H9 (cell line): ENCODE measurements around the gene SIPA1. TPM values are rescaled to one million over a fixed set of nuclear protein-coding genes. Genes with fewer than 3 reads are reported as not detected.

Experiments used
- DNase-seq: peaks from one replicate; pipeline ENCODE4 v3.0.0-alpha.2; 2017
- H2AFZ ChIP-seq: one replicate; pipeline ENCODE4 v1.6.1; 2013; ENCODE audit warnings: mild to moderate bottlenecking, low read length, control low read depth, moderate library complexity
- H2AK5ac ChIP-seq: 2 replicates; pipeline ENCODE4 v1.6.1; 2013; ENCODE audit warnings: low read length, control low read depth, mixed read lengths; ENCODE audit not compliant: insufficient read length
- H2BK120ac ChIP-seq: one replicate; pipeline ENCODE4 v1.6.1; 2013; ENCODE audit warnings: low read depth, mild to moderate bottlenecking, low read length, control low read depth, inconsistent platforms; ENCODE audit not compliant: poor library complexity, severe bottlenecking
- H2BK12ac ChIP-seq: 2 replicates; pipeline ENCODE4 v1.6.1; 2013; ENCODE audit warnings: low read length, control low read depth, mixed read lengths, low read depth; ENCODE audit not compliant: insufficient read length
- H2BK15ac ChIP-seq: 2 replicates; pipeline ENCODE4 v1.6.1; 2013; ENCODE audit warnings: low read depth, low read length, control low read depth
- H2BK20ac ChIP-seq: one replicate; pipeline ENCODE4 v1.6.1; 2013; ENCODE audit warnings: low read depth, mild to moderate bottlenecking, low read length, control low read depth, inconsistent platforms; ENCODE audit not compliant: poor library complexity, severe bottlenecking
- H2BK5ac ChIP-seq: 2 replicates; pipeline ENCODE4 v1.6.1; 2013; ENCODE audit warnings: low read length, control low read depth, mixed read lengths; ENCODE audit not compliant: insufficient read length
- H3K14ac ChIP-seq: 2 replicates; pipeline ENCODE4 v1.6.1; 2013; ENCODE audit warnings: low read length, control low read depth; ENCODE audit not compliant: insufficient read depth
- H3K18ac ChIP-seq: 2 replicates; pipeline ENCODE4 v1.6.1; 2013; ENCODE audit warnings: low read depth, mild to moderate bottlenecking, mixed read lengths, low read length, control low read depth; ENCODE audit not compliant: insufficient read length
- H3K23ac ChIP-seq: 2 replicates; pipeline ENCODE4 v1.6.1; 2013; ENCODE audit warnings: low read length, control low read depth, mixed read lengths, low read depth; ENCODE audit not compliant: insufficient read length
- H3K23me2 ChIP-seq: 2 replicates; pipeline ENCODE4 v1.6.1; 2013; ENCODE audit warnings: low read depth, mild to moderate bottlenecking, mixed read lengths, low read length, control low read depth; ENCODE audit not compliant: insufficient read length, poor library complexity, severe bottlenecking
- H3K27ac ChIP-seq: 2 replicates; pipeline ENCODE4 v1.5.1; 2013; ENCODE audit warnings: low read length, control low read depth, mixed read lengths, low read depth; ENCODE audit not compliant: insufficient read length
- H3K27me3 ChIP-seq: 2 replicates; pipeline ENCODE4 v1.6.1; 2013; ENCODE audit warnings: low read length, control low read depth, inconsistent platforms; ENCODE audit not compliant: insufficient read depth
- H3K4ac ChIP-seq: 2 replicates; pipeline ENCODE4 v1.6.1; 2013; ENCODE audit warnings: low read depth, mild to moderate bottlenecking, control low read depth, inconsistent platforms, low read length, moderate library complexity
- H3K4me1 ChIP-seq: 2 replicates; pipeline ENCODE4 v1.6.1; 2013; ENCODE audit warnings: low read length, control low read depth, inconsistent platforms; ENCODE audit not compliant: insufficient read depth
- H3K4me2 ChIP-seq: 2 replicates; pipeline ENCODE4 v1.6.1; 2013; ENCODE audit warnings: low read length, control low read depth, mixed read lengths; ENCODE audit not compliant: insufficient read length, insufficient read depth
- H3K56ac ChIP-seq: 2 replicates; pipeline ENCODE4 v1.6.1; 2013; ENCODE audit warnings: low read depth, mild to moderate bottlenecking, mixed read lengths, low read length, control low read depth; ENCODE audit not compliant: insufficient read length
- H3K79me1 ChIP-seq: 2 replicates; pipeline ENCODE4 v1.6.1; 2013; ENCODE audit warnings: low read depth, mild to moderate bottlenecking, moderate library complexity, low read length, control low read depth, inconsistent platforms; ENCODE audit not compliant: insufficient read depth, poor library complexity, severe bottlenecking
- H3K79me2 ChIP-seq: 2 replicates; pipeline ENCODE4 v1.6.1; 2013; ENCODE audit warnings: low read length, control low read depth, inconsistent platforms; ENCODE audit not compliant: insufficient read depth
- H3K9ac ChIP-seq: 2 replicates; pipeline ENCODE4 v1.6.1; 2013; ENCODE audit warnings: low read length, control low read depth, mixed read lengths; ENCODE audit not compliant: insufficient read length; ENCODE audit errors: extremely low read depth
- H3K9me3 ChIP-seq: one replicate; pipeline ENCODE4 v1.6.1; 2013; ENCODE audit warnings: low read depth, low read length, inconsistent platforms; ENCODE audit not compliant: control insufficient read depth
- H3T11ph ChIP-seq: one replicate; pipeline ENCODE4 v1.6.1; 2013; ENCODE audit warnings: mild to moderate bottlenecking, low read length, control low read depth, inconsistent platforms
- H4K20me1 ChIP-seq: one replicate; pipeline ENCODE4 v1.6.1; 2013; ENCODE audit not compliant: control insufficient read depth, insufficient read length, insufficient read depth
- H4K5ac ChIP-seq: 2 replicates; pipeline ENCODE4 v1.6.1; 2013; ENCODE audit warnings: low read depth, mild to moderate bottlenecking, mixed read lengths, low read length, control low read depth; ENCODE audit not compliant: insufficient read length
- H4K8ac ChIP-seq: replicated peaks from 2 replicates; pipeline ENCODE4 v1.6.1; 2013; ENCODE audit warnings: low read length, control low read depth, mixed read lengths, low read depth; ENCODE audit not compliant: insufficient read length
- H4K91ac ChIP-seq: 2 replicates; pipeline ENCODE4 v1.6.1; 2013; ENCODE audit warnings: low read depth, mild to moderate bottlenecking, moderate library complexity, mixed read lengths, low read length, control low read depth; ENCODE audit not compliant: insufficient read length
- H3K27ac Mint-ChIP-seq, 3 experiments: 2 replicates in 2 of 3; 3 replicates in 1 of 3; pipeline ENCODE4 v1.8.0; 2020 to 2021; ENCODE audit warnings: mixed read lengths in 3 of 3, mild to moderate bottlenecking in 1 of 3, moderate library complexity in 1 of 3
- H3K27me3 Mint-ChIP-seq: 2 replicates; pipeline ENCODE4 v1.8.0; 2021; ENCODE audit warnings: low read depth, mild to moderate bottlenecking, moderate library complexity, mixed read lengths
- H3K36me3 Mint-ChIP-seq, 3 experiments: 2 replicates in 2 of 3; 3 replicates in 1 of 3; pipeline ENCODE4 v1.8.0; 2020 to 2021; ENCODE audit warnings: low read depth in 3 of 3, mixed read lengths in 3 of 3; ENCODE audit not compliant: insufficient read depth in 1 of 3
- H3K4me1 Mint-ChIP-seq, 2 experiments: 2 replicates each; pipeline ENCODE4 v1.8.0; 2020; ENCODE audit warnings: mixed read lengths in 2 of 2
- H3K4me3 Mint-ChIP-seq, 2 experiments: 2 replicates in 1 of 2; 3 replicates in 1 of 2; pipeline ENCODE4 v1.8.0; 2020 to 2021; ENCODE audit warnings: mild to moderate bottlenecking in 2 of 2, mixed read lengths in 2 of 2, moderate library complexity in 1 of 2
- H3K9me3 Mint-ChIP-seq, 2 experiments: 2 replicates in 1 of 2; 3 replicates in 1 of 2; pipeline ENCODE4 v1.8.0; 2020; ENCODE audit warnings: mild to moderate bottlenecking in 2 of 2, mixed read lengths in 2 of 2, moderate library complexity in 1 of 2
- CTCF ChIP-seq: fragments of 200-600 bp; sonication (generic); conservative IDR thresholded peaks from 3 replicates; pipeline ENCODE4 v1.8.0; 2021; ENCODE audit warnings: antibody characterized with exemption, mild to moderate bottlenecking
- whole genome bisulfite sequencing: extraction: QIAGEN DNeasy Blood & Tissue Kit; methylation state at CpG from one replicate; pipeline ENCODE4 v1.1.7; 2013; ENCODE audit warnings: missing lambda C conversion rate, low lambda C conversion rate, mixed read lengths; ENCODE audit not compliant: insufficient read length; ENCODE audit errors: extremely low coverage; 5-methylcytosine and 5-hydroxymethylcytosine counted together
- total RNA-seq: library from RNA; stranded (reverse); gene quantifications from 2 replicates; pipeline ENCODE4 v1.2.1, GENCODE V29; 2021

Gene SIPA1
- total RNA-seq, 1 experiment from 2014 or later, result 32.0 TPM

- Histone ChIP-seq H2AK5ac (no peak overlapping the region), H2BK5ac (no peak overlapping the region), H3K23ac (no peak overlapping the region), H3K4me2 (no peak overlapping the region), H3K4me1 (no peaks in the 10 kb centered on the region; the same call in 1 of the 2 replicates), H3K79me1 (peaks cover 3% of the 10 kb centered on the region), H3K4ac (no peak overlapping the region), H3K9me3 (no peaks in the 10 kb centered on the region), H3K56ac (no peak overlapping the region), H3K23me2 (peaks cover 20% of the 10 kb centered on the region), H3K14ac (no peak overlapping the region), H2AFZ (no peak overlapping the region), H4K91ac (no peak overlapping the region), H2BK15ac (no peak overlapping the region), H3K18ac (no peak overlapping the region), H2BK12ac (no peak overlapping the region), H3K27ac (no peak overlapping the region), H3K27me3 (no peaks in the 10 kb centered on the region), H2BK120ac (no peak overlapping the region), H4K20me1 (no peaks in the 10 kb centered on the region), H3K79me2 (no peaks in the 10 kb centered on the region; the same call in 1 of the 2 replicates), H3K9ac (no peak overlapping the region), H3T11ph (no peak overlapping the region), H4K8ac (no peak overlapping the region), H4K5ac (no peak overlapping the region), H2BK20ac (no peak overlapping the region)
- peaks cover 10 to 39% (median 38%) of the 10 kb centered on the region in 3 experiments; a peak in 6 of 7 replicates for H3K36me3 Mint-ChIP-seq
- TF ChIP-seq CTCF, result no peak
- H3K4me3 Mint-ChIP-seq, result 0 out of 5 replicates have a peak overlapping the region, but pooled peaks of 1 of the 2 experiments have one; percentile 27
- WGBS, result no CpG with 5 or more reads among the region's 6 CpGs
- no peak for DNase-seq
- H3K27ac Mint-ChIP-seq, result no peak overlapping the region
- H3K27me3 Mint-ChIP-seq, result peaks cover under 1% of the 10 kb centered on the region
- no peaks in the 10 kb centered on the region for H3K9me3 Mint-ChIP-seq
- H3K4me1 Mint-ChIP-seq, result peaks cover 16 to 33% of the 10 kb centered on the region in 2 experiments
Measured at GRCh38 chr11:65610404-65610803, 27.5 kb upstream of the SIPA1 start.
